ENCODE results near the gene NXNL2. TPM values are rescaled to one million over a fixed set of nuclear protein-coding genes. Genes with fewer than 3 reads are reported as not detected.

NXNL2 gene
- under 0.01 and 0.07 TPM in 2 replicates for total RNA-seq

DNA sequence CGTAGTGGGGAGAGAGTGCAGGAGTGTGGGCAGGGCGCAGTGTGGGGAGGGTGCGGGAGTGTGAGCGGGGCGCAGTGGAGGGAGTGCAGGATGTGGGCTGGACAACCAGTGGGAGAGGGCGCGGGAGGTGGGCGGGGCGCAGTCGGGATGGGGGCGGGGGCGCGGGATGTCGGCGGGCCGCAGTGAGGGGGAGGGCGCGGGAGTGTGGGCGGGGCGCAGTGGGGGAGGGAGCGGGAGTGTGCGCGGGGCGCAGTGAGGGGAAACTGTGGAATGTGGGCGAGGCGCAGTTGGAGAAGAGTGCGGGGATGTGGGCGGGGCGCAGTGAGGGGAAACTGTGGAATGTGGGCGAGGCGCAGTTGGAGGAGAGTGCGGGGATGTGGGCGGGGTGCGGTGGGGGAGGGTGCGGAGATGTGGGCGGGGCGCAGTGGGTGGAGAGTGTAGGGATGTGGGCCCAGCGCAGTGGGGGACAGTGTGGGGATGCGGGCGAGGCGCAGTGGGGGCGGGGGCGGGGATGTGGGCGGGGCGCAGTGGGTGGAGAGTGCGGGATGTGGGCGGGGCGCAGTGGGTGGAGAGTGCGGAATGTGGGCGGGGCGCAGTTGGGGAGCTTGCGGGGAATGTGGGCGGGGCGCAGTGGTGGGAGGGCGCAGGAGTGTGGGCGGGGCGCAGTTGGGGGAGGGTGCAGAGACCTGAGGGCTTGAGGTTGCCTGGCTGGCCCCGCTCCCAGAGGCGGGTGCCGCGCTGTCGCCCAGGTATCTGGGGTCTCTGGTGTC, at the start of gene NXNL2:
Gene NXNL2, plus strand, starts transcription at position 723 of the 770 bp plus-strand sequence. CDS start 257 bp downstream, outside the sequence.

Other genes starting within 250 kb of the NXNL2 start
- gene SPIN1, start 146.7 kb upstream of the NXNL2 start, total RNA-seq: 86.8 and 111 TPM in 2 replicates